HG03097 (cell line): ENCODE results near the gene AOPEP.

Experiments used
- ATAC-seq: cut with Tn5 transposase; IDR thresholded peaks from one replicate; pipeline ENCODE4 v1.9.1; 2021; ENCODE audit not compliant: unreplicated experiment, low FRiP score

AOPEP gene

DNA sequence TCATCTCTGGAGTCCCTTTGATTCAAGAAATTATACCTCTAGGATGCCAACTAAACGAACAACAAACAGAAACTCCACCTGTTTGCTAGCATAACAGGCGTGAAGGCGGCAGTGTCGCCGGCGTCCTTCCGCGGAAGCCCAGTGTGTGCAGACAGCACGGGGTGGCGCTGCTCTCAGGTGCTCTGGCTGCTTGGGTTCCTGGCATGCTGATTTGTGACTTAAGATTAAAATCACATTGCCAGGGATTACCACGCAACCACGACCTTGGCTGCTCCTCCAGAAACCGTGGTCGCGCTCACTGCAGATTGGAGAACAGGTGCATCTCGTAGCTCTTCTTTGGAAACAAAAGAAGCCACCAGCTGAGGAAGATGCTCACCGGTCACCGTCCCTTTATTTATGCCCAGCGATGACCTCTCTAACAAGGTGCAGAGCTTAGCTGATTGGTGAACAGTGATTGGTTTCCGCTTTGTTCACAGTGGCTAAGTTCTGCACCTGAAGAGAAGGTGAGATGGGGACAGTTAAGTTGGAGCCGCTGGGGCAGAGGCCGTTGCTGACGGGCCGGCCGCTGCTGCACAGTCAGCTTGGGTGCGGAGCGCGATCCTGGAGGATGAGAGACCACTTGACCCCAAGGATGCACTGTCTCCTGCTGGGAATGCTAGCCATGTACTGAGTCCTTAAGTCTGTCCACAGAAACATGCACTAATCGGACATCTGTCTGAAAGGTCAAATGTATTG, 358.7 kb downstream of the AOPEP start:
- ATAC-seq: no peak

DNA sequence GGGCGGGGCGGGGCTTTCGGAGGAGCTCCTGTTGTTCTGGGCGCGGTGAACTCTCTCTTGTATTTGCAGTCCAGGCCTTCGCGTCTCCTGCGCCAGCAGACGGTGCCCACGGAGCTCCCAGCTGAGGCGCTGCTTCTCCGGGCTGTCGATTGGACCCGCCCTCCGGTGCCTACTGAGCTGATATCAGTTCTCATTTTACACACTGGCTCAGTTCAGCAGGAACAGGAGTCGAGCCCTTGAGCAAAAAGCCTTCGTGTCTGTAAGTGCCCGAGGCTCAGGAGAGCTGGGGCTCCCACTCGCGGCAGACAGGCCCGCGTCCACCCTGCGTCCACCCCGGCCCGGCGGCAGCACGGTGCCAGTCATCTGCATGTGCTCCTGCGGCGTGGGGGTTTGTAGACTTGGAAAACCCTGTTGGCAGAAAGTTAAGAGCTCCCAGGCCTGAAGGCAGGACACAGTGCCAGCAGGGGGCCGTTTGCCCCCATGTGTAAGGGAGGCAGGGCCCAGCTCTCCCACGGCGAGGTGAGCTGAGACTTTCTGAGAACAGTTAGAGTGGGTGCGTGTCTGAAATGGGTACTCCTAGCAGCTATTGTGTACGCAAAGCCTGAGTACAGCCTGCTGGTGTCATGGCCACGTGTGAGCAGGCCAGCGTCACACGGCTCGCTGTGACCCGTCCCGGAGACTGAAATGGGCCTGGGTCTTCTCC, 359.5 kb downstream of the AOPEP start:
- no peak for ATAC-seq

DNA sequence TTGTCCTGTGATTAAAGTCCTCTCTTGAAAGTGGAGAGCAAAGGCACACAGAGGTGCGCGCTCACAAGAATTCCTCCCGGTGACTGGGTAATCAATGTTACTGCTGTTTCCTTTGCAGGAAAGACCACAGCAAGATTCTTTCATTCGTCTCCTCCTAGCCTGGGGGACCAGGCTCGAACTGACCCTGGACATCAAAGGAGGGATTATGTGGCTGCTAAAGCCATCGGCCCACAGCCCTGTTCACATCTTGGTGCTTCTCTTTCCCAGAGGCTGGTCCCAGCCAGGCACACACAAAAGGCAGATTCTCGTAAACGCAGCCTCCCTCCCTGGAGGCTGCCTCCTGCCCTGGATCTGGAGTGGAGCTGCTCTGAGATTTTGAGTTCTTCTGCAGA, 360.1 kb downstream of the AOPEP start:
- no peak for ATAC-seq

DNA sequence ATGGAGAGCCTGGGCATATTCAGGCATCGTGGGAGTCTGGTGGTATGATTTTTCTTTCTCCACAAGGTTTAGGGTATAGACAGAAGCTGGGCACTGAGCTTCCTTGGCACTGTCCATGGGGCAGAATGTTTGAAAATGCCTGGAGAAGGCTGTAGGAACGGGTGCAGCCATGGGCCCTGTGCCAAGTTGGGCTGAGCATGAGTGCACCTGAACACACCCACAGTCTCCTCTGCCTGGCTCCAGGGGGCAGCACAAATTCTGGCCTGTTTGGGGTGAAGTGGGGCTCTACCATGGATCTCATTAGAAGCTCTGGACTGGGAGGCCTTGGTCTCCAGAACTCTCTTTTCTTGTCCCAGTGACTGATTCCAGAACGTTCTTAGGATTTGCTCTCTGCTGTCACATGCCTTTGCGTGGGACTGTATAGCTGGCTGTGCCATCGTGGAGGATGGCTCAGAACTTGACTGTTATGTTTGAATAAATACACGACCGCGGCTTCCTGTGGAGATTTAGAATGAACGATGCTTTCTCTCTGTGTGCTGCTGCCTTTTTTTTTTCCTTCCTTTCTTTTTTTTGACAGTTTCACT, 361.3 kb downstream of the AOPEP start:
- no peak for ATAC-seq

DNA sequence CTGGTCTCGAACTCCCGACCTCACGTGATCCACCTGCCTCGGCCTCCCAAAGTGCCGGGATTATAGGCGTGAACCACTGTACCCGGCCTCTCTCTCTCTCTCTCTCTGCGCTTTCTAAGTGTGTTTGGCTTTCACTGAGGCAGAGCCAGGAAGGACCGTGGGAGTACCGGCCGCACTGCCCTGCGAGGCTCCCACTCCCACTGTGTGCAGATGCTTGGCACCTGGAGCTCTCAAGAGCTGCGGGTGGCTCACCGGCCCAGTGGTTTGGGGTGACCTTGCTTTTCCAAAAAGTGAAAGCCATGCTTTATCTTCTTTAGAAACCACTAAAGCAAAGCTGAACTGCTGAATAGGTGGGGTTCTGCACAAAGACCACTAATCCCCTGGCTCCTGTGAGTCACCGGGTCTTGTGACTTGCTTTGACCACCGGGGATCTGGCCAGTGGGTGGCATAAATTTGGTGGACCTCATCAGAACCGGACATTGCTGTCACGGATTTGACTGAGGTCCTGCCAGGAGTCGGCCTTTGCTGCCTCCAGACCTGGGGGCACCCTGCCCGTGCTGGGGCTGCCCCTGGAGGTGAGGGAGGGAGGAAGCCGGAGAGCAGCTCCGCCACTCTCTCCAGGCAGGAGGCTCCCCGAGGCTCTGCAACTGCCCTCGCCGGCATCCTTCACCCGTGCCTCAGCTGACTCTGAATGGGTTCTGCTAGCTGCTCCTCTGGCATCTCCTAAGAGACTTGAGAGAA, 362.1 kb downstream of the AOPEP start:
- no peak for ATAC-seq

DNA sequence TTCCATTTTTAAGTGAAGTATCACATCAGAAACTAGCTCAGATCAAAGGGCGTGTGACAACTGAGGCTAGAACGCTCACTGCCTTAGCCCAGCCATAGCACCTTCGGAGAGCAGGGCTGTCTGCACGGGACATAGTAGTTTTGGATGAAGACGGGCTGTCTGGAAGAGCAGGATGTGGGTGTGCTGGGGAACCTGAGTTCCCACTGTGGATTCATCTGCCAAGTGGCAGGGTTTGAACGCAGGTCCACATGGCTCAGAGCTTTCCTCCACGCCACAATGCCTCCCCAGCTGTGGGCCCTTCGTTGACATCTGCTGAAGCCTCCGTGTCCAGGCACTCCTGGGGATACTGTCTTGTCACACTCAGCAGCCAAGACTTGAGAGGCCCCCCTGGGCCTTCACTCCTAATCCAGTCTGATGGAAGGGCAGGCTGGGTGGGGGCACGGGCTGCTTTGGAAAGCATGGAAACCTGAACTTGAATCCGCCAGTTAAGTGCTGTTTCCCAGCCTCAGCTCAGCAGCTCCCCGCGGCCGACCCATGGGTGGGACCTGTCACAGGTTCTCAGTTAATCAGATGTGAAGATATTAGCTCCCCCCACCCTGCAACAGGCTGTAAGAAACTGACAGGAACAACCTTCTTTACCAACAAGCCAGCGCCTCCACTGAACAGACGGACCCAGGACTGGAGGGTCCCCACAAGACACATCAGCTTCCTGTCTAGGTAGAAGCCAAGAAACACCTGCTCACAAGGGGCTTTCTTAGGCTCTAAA, 362.9 kb downstream of the AOPEP start:
- ATAC-seq: no peak

DNA sequence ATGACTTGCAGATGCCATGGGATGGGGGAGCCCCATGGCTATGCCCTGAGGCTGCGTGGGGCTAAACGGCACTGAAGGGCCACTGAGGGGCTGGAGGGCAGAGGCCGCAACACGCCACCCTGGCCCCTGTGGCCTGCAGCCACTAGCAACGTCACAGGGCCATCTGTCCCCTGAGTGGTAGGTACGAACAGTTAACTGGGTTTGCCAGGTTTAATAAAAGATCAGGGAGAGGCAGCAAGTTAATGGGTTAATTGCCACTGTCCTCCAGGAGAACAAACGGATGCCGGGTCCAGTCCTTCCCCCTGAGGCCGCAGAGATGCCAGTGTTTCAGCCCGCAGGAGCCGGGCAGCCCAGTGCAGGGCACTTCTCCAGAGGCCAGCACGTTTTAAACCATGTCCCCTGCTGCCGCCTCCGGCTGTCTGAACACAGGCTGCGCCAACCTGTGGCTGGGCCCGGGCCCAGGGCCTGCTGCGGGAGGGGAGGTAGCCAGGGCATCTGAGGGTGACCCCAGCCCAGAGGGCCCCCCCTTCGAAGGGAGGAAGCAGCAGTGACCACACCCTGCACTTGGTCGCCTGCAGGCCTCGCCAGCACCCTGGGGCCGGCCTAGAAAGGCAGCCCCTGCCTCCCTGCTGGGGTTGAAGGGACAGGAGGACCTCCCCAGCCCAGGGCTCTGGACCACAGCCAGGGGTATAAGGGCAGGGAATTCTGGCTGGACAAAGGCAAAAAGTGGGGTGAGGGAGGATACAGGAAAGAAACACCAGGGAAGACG, 363.7 kb downstream of the AOPEP start:
- ATAC-seq: no peak

DNA sequence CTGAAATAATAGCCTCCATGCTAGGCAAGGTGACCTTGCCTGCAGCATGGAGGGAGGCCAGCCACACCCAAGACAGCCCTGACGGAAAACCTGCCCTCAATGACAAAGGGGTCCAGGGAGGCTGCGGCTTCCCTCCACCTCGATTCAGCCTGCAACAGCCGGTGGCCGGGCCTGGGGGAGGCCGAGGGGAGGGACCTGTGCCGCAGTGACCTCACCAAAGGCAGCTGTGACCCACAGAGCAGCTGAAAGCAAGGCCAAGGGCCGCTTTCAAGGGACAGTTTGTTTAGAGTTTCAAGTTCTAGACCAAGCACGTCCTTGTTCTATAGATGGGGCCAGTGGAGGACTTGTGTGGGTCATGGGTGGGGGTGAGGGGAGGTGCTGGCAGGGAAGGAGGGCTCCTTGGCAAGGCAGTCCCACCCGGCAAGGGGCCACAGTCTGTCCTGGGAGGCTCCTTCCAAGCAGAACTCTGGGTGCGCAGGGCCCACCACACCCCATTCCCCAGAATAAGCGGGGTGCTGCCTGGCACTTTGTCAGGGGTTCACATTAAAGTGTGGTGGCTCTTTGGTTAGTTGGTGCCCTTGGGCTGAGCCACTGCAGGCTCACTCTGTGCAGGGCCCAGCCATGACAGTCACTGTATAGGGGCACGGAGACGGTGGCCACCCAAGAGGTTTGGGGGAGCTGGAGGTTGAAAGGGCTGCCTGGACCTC, 364.5 kb downstream of the AOPEP start:
- no peak for ATAC-seq

DNA sequence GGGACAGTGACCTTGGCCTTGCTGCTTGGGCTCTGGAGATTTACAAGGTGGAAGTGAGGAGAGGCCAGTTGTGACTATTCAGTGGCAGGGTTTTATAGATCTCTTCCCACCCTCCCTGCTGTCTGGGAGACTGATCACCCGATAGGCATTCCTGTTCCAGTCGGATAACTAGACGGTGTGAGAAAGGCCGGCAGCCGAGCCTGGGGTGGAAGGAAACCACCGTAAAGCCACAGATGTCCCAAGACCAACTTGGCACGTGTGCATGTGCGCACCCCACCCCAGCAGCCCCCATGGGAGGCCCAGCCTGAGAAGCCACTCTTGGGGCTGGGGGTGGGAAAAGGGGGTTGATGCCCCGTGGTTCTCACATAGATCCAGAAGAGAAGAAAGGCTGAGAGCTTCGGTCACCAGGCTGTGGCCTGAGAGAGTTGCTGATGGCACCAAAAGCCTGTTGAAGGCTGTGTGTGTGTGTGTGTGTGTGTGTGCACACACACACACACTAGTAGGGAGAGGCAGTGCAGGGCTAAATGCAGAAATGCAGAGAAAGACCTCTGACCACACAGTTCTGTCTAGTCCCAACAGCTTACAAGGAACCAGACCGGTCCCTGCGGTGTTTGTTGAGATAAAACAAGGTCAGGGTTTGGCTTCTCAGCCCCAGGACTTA, 365.2 kb downstream of the AOPEP start:
- ATAC-seq: no peak

DNA sequence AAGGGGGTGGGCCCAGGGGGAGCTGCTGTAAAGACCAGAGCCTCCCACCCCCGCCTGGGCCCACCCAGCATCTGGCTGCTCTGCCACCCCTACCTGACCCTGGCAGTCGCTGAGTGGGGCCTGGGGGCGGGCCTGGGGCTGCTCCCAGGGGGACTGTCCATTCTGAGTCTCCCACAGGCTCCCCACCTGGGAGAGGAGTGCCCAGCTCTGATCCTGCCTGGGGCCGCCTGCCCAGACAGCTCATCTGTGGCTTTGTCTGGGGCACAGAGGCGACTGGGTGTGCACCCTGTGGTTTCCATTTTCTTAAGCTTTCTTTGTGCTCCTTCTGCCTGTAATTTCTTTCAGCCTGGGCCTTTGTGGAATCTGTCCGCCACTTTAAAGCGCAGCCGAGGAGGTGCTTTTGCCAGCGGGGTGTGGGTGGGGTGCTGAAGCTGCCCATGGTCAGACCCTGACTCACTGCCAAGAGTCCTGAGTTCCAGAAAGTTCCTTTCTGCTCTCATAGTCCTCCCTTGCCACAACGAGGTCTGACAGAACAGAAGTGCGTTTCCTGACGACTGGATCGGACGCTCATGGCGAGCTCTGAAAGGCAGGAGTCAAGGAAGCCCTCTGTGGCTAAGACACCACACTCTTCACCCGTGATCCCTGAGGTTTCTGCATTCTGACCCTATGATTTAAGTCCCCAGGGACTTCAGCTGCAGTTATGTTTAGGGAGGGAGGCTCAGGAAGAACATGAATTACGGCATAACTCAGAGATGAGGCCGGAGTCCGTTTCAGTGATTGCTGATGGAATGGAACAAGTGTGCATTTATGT, 366.0 kb downstream of the AOPEP start:
- ATAC-seq: no peak

DNA sequence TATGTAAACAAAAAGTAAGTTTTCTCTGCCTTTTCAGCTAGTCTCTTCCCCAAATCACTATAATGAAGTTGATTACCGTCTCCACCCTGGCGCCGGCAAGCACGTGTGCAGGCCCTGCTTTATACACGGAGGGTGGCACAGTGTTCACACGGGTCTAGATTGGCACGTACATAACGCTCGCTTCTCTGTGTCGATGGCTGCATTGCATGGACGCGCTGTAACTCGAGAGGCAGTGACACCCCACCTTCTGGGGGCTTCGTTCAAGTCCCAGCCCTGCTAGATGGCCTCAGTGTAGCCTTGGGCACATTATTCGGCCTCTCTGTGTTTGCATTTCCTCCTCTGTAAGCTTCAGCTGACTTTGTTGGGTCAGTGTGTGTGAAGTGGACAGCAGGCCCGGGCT, 367.1 kb downstream of the AOPEP start:
- no peak for ATAC-seq

DNA sequence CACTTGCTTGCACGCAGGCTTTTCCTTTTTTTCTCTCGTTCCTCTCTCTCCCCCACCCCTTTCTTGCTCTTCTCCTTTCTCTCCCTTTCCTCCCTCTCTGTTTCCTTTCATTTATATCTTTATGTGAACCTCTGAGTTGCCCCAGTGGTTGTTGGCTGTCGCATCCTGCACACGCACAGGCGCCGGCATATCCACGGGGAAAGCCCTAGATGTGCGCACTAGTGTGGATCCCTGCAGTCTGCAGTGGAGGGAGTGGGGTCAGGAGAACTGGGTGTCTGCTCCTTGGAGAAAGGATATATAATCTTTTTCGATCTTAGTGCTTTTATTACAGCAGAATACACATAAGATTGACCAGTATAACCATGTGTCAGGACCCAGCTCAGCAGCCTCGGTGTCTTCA, 367.5 kb downstream of the AOPEP start:
- no peak for ATAC-seq

DNA sequence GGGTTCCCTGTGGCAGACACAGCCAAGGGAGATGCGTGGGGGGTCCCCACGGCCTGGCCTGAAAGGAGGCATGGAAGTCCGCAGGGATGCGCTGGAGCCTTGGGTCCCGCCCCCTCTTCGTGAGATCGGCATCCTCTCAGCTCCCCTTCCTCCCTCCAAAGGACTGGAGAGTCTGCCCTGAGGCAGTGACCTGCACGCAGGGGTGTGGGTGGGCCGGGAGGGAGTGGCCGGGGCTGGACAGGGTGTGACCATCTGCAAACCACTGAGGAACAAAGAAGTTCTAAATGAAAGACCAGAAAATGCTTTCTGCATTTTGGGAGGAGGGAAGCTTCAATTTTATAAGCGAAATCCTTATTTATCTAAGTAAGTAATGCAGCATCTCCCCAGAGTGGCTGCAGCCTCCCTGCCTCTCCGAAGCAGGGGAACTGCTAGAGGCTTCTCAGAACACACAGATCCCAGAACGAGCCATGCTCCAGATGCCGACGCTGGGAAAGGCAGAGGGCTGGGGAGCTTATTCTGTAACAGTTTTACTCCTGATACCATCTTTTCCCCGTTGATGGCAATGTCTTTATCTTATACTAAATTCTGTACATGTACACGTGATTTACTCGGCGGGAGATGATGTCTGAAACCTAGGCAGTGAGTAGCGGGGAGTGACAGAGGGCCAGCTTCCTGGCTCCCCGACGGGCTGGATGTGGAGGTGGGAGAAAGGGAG, 369.3 kb downstream of the AOPEP start:
- no peak for ATAC-seq

DNA sequence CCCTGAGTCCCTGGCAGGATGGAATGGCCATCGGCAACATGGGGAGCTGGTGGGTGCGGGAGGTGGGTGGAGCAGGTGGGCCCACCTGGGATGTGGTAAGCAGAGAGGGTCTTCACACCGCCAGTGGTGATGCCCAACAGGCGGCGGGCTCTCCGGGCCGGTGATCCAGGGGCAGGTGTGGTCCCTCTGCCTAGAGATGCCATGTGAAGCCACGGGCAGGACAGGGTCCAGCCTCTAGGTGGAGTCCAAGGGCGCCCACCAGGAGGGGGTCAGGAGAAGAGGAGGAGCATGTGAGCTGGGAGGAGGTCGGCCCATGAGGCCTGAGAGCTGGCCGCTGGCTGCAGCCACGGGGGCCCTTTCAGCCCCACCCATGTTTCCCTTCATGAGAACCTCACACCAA, 369.9 kb downstream of the AOPEP start:
- no peak for ATAC-seq

DNA sequence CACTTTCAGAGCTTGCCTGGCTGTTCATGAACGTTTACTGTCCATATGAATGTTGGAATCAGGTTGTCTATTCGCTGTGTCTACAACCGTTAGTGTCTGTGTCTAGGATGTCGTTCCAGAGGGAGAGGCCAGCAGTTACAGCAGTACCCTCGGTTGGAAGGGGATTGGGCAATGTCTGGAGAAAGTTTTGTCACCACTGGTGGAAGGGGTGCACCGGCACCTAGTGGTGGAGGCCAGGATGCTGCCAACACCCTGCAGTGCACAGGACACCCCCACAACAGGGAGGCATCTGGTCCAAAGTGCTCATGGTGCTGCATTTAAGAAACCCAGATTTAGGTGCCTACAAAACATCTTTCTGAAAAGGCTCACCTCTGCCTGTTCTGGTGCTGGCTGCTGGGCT, 370.3 kb downstream of the AOPEP start:
- no peak for ATAC-seq

DNA sequence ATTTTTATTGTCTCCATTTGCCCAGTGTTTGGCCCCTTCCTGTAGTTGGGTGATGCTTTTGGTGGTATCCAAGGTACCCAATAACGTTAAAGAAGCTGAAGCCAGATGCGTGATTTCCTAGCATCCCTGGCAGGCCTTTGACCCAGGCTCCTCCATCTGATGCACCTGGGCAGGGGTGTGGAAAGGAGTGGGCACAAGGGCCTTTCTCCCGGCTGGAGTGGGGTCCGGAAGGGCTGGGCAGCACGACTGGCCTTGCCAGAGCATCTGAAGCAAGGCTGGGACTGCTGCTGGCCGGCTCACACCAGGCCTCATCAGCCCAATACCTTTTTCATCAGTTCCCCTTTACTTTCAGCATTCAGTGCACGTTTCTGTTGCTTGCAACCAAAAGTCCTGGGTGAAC, 370.8 kb downstream of the AOPEP start:
- no peak for ATAC-seq

DNA sequence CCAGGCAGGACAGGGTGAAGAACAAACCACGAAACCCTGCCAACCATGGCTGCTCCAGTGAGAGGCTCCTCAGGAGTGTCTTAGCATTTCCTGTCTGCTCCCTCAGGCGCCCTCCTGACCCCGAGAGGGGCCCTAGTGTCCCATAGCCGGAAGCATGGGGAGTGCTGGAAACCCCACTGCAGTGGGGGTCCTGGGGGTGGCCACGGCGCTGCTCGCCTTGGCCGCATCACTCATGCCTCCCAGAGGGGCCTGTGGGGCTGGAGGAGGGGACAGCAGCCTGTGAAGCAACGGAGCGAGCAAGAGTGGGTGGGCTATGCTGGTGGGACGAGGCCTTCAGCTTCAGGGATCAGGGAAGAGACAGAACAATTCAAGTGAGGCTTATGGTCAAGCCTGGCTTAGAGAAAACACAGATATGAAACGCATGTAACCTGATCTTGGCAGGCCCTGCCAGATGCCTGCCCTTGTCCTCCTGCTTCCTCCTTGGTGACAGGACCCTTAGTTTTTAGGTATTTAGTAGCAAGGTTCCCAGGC, 372.0 kb downstream of the AOPEP start:
- no peak for ATAC-seq
